ENCODE measurements around the gene P2RX7. TPM values are rescaled to one million over a fixed set of nuclear protein-coding genes. Genes with fewer than 3 reads are reported as not detected.

Gene P2RX7
- total RNA-seq, 1 donor = 4.0 TPM

GRCh38 chr12:121089031-121089812, 43.5 kb upstream of the P2RX7 start:
- no peaks in the 10 kb centered on the region for H3K9me3 ChIP-seq (ENCODE audit: low read depth, low read length)
- no peaks in the 10 kb centered on the region for H4K20me1 ChIP-seq (ENCODE audit: insufficient read depth, low read length)
- no peak overlapping the region for H2AFZ ChIP-seq (ENCODE audit: low read length)
- H3K4me1 ChIP-seq (ENCODE audit: insufficient read depth, low read length) = no peaks in the 10 kb centered on the region
- H3K27ac ChIP-seq (ENCODE audit: low read depth, low read length) = no peak overlapping the region
- no peaks in the 10 kb centered on the region for H3K79me2 ChIP-seq (ENCODE audit: insufficient read depth, low read length)
- H3K27me3 ChIP-seq (ENCODE audit: insufficient read depth, low read length) = peaks cover 14% of the 10 kb centered on the region
- no peaks in the 10 kb centered on the region for H3K36me3 ChIP-seq (ENCODE audit: insufficient read depth, low read length)
- DNase-seq (ENCODE audit: insufficient read length, low spot score, missing footprints) = no peak
- TF ChIP-seq CTCF (IDR thresholded peaks at IDR 0.05; ENCODE audit: extremely low read depth, low read depth, low read length) = peak; percentile 6
- H3K4me3 ChIP-seq (ENCODE audit: insufficient read depth, low read length) = no peak overlapping the region
- no peak overlapping the region for H3K4me2 ChIP-seq (ENCODE audit: insufficient read depth, low read length)

GRCh38 chr12:121089813-121090430, 42.8 kb upstream of the P2RX7 start:
- TF ChIP-seq CTCF (IDR thresholded peaks at IDR 0.05; ENCODE audit: extremely low read depth, low read depth, low read length) = no peak
- H3K4me3 ChIP-seq (ENCODE audit: insufficient read depth, low read length) = no peak overlapping the region
- no peaks in the 10 kb centered on the region for H3K36me3 ChIP-seq (ENCODE audit: insufficient read depth, low read length)
- H3K4me1 ChIP-seq (ENCODE audit: insufficient read depth, low read length) = no peaks in the 10 kb centered on the region
- no peaks in the 10 kb centered on the region for H3K79me2 ChIP-seq (ENCODE audit: insufficient read depth, low read length)
- no peaks in the 10 kb centered on the region for H4K20me1 ChIP-seq (ENCODE audit: insufficient read depth, low read length)
- H3K27me3 ChIP-seq (ENCODE audit: insufficient read depth, low read length) = peaks cover 8% of the 10 kb centered on the region
- H2AFZ ChIP-seq (ENCODE audit: low read length) = no peak overlapping the region
- DNase-seq (ENCODE audit: insufficient read length, low spot score, missing footprints) = no peak
- no peak overlapping the region for H3K4me2 ChIP-seq (ENCODE audit: insufficient read depth, low read length)
- no peaks in the 10 kb centered on the region for H3K9me3 ChIP-seq (ENCODE audit: low read depth, low read length)
- H3K27ac ChIP-seq (ENCODE audit: low read depth, low read length) = no peak overlapping the region

- Histone ChIP-seq H3K79me2 (ENCODE audit: insufficient read depth, low read length) (no peaks in the 10 kb centered on the region), H3K4me2 (ENCODE audit: insufficient read depth, low read length) (no peak overlapping the region), H3K4me3 (ENCODE audit: insufficient read depth, low read length) (no peak overlapping the region), H3K36me3 (ENCODE audit: insufficient read depth, low read length) (no peaks in the 10 kb centered on the region), H3K9me3 (ENCODE audit: low read depth, low read length) (no peaks in the 10 kb centered on the region), H2AFZ (ENCODE audit: low read length) (no peak overlapping the region), H4K20me1 (ENCODE audit: insufficient read depth, low read length) (no peaks in the 10 kb centered on the region), H3K27ac (ENCODE audit: low read depth, low read length) (no peak overlapping the region), H3K27me3 (ENCODE audit: insufficient read depth, low read length) (peaks cover 13% of the 10 kb centered on the region), H3K4me1 (ENCODE audit: insufficient read depth, low read length) (peaks cover 5% of the 10 kb centered on the region)
- no peak for DNase-seq (ENCODE audit: insufficient read length, low spot score, missing footprints)
- TF ChIP-seq CTCF (IDR thresholded peaks at IDR 0.05; ENCODE audit: extremely low read depth, low read depth, low read length) = no peak
These were observed 41.8 kb upstream of the P2RX7 start for GRCh38 chr12:121090586-121091514.
